Measurements from ENCODE around the gene NOS1AP.
"Not testable (repeated sequence)": the region's sequence is repeated elsewhere in the genome, so short reads cannot be mapped to it uniquely, and the experiment has no call there.

The NOS1AP gene

DNA sequence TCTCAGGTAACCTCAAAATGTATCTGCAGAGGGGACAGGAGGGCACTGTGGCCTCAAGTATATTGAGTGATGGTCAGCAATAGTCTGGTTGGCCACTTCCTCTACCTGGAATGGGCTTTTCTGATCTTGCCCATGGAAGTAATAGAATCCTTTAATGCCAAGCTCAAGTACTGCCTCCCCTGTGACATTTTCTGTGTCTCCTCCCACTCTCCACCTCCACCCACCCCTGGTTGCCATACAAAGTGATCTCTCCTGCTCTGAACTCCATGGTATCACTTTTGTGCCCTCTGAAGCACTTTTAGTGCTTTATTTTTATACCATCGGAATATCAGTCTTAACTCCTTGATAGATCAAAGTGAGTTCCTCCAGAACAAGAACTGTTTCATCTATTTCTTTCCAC is 9.2 kb upstream of the NOS1AP start:
- no peak for DNase-seq

DNA sequence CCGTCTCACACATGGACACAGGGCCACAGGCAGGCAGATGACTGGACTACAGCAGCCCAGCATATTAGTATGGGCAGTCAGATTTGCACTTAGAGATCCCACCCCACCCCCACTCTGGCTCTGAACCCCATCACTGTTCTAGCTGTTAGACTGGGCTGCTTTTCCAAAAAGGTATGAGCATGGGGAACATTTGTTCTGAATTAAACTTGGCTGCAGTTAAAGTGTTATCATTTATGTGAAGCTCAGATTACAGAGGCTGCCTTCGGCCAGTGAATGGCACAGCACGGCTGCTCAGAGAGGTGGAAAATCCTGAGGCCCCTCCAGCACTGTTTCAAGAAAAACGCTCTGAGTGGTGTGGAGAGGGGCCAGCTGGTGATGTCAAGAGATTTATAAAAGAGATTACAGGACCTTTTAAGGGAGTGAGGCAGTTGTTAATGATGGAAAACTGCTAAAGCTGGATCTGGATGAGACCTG is 6.9 kb upstream of the NOS1AP start:
- DNase-seq: no peak

DNA sequence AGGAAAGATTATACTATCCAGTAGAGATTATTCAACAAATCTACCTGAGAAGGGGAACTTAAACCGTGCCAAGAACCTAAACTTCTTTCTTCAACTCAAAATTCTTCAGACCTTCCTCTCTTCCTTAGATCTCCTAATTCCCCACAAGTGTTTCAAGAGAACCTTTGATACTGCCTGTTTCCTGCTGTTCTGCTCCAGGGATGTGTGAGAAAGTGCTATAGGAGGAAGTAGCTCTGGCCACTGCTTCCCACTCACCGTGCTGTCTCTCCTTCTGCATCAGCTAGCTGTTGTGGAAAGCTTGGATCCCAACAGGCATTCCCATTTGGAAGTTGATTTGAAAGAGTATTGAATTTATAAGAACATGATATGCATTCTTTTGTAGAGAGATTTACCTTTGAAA is 4.5 kb upstream of the NOS1AP start:
- no peak for DNase-seq

DNA sequence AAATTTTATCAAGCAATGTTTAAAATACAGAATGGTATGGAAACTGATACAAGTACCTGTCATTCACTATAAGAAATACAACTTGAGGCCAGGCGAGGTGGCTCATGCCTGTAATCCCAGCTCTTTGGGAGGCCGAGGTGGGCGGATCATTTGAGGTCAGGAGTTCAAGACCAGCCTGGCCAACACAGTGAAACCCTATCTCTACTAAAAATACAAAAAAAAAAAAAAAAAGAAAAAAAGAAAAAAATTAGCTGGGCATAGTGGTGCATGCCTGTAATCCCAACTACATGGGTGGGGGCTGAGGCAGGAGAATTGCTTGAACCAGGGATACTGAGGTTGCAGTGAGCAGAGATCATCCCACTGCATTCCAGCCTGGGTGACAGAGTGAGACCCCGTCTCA is 2.7 kb upstream of the NOS1AP start:
- DNase-seq: not testable (repeated sequence)

DNA sequence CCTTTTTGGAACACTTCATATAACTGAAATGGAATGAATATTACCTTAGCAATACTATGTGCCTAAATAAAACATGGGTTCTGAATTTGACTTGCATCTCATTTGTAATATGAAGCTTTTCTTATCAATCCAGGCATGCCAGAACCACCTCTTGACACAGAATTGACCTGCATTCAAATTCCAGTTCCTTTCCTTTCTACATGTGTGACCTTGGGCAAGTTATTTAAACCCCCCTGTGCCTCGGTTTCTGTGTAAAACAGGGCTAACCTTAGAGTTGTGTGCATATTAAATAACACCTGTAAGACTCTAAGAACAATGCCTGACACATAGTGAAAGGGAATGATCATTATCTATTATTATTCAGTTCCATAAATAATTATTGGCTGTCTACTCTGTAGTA is 2.0 kb upstream of the NOS1AP start:
- DNase-seq: no peak

DNA sequence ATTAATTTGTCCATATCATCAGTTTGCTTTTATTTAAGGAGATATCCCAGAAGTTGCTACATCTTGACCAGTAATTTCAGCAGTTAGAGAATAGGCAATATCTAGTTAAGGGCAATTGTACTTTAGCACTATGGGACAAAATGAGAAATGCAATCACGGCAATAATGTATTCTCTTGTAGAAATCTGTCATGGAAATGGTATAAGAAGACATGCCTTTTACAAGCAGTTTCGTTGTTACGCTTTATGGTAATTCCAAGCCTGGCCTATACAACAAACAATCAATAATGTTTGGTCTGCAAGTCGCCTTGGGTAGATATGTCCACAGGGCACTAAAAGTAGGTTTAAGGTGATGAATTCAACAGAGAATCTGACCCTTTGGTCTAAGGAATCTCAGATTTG is 1.2 kb upstream of the NOS1AP start:
- DNase-seq: no peak

DNA sequence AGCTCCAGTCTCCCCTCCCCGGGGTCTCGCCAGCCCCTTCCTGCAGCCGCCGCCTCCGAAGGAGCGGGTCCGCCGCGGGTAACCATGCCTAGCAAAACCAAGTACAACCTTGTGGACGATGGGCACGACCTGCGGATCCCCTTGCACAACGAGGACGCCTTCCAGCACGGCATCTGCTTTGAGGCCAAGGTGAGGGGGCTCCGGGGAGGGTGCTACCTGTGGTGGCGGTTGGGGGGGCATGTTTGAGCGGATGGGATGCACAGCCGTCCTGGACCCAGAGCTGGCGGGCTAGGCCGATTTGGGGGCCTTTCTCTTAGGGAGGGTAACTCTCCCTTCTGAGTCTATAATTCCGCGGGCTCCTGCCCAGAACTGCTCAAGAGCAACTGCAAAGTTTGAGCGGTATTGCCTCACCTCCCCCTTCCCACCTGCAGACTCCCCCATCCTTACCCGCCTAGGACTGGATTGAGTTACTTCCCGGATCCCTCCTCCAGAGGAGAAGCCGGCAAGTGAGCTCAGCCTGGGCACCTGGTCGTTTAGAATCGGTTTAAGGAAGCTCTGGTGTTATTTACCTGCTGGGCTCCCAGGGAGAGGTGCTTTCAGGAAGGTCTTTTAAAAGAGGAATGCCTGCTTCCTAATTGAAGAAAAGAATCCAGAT is 730 bp downstream of the NOS1AP start:
- DNase-seq: no peak

DNA sequence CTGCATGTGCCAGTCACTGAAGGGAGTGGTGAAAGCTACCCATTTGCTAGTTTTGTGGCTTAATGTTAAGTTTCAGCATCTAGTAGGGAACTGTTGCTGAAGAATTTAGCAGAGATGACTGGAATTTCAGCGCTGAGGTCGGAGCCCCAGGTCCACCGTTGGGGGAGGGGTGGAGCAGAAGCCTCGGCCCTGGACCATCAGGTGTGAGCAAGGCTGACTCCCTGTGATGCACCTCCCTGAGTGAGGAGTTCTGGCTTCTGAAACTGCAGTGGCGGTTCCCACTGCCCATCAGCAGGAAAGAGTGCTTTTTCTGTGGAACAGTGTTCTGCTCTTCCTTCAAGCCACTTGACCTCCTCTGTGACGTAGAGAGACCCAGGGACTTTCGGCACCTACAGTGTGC is 1.3 kb downstream of the NOS1AP start:
- DNase-seq: no peak

DNA sequence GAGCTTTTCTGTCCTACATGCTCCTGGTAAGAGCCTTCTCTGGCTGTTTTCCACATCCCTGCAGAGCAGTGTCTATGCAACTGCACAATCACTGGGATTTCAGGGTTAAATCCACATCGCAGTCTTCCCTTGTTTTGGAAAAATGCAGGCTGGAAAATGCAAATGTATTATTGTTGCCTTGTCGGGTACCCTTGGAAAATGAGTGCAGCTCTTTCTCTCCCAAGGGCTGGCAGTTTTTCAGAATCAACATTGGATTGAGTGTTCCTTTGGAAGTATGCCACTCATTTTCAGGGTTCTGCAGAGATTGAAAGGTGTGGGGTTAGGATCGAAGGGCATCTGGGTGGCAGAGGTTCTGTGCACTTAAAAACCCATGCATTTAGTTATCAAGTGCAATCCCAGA is 3.2 kb downstream of the NOS1AP start:
- no peak for DNase-seq

DNA sequence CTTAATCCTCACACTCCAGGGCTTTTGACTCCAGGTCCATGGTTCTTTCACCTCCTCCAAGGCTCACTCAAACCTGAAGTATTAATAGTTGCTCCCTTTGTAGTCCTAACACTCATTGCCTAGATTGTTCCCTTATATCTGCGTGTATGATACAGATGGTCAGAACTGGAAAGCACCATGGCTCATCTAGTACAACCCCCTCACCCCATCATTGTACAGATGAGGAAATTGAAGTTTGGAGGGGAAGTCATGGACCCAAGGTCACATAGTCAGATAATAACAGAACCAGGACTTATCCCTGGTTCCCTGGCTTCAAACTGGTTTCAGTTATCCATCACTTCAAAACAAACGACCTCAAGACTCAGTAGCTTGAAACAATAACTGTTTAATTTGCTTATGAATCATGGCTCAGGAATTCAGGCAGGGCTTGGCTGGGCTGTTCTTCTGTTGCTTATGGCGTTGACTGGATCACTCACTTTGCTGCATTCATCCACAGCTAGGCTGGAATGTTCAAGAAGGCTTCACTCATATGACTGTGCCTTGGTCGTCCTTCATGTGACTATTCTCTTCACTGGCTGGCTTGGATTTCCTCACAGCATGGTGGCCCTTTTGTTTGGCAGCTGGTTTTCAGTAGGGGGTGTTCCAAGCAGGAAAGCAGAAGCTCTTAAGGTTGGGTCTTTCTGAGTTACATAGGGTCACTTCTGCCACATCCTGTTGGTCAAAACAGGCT is 5.0 kb downstream of the NOS1AP start:
- no peak for DNase-seq

DNA sequence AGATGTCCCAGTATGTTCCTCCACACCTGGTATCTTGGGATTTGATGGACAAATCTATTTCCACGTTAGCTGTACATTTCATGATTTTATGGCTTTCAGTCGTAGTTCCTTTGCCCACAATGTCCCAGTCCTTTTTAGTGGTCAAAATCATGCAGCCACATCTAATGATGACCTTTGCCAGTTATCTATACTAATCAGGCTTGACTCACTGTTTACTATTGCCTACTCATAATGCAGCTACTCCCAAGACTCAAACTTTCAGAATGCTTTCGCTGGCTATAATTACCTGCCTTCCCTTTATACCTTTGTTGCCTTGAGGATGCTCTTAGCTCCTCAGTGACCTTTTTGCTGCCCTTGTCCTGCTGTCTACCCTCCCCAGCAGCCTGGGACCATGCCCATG is 6.4 kb downstream of the NOS1AP start:
- no peak for DNase-seq

DNA sequence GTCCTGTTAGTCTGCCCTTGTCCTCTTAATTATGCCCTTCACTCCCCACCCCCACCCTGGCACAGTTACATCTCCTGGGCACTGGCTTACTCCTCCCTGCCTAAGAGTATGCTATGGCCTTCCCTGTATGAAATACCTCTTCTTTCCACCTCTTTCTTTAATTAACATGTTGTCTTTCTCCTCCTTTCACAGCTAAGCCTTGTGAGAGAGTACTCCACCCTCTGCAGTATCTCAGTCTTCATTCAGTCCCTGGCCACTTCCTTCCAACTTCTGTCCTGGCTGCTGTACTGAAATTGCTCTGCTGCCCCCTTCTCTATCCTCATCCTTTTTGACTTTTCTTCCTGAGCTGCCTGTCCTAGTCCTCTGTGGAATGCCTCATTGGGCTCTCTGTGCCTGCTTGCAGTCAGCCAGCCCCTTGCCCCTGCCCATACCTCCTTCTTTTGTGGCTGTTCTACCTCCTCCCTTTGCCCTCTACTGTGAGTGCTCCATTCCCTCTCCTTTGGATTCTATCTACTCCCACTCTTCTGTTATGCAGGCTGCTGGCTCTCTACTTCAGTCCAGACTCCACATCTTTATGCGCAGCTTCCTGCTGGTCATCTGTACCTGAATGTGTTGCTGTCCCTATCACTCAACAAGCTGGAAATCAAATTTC is 8.3 kb downstream of the NOS1AP start:
- DNase-seq: no peak

DNA sequence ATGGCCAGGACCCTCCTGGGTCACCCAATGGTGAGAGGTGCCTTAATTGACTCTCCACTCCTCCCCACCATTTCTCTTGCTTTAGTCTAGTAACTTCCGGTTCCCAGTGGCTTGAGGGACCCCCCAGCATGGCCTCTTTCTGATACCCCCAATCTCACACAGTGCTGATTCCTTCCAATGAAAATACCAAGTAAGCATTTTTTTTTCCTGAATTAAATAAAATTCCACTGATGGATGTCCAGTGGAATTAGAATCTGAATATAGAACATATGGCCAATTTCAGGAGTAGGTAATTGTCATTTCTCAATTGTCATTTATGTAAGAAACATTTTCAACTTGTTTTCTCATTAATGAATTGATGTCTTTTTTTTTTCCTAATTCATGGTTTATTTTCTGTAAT is 9.5 kb downstream of the NOS1AP start:
- DNase-seq: no peak

DNA sequence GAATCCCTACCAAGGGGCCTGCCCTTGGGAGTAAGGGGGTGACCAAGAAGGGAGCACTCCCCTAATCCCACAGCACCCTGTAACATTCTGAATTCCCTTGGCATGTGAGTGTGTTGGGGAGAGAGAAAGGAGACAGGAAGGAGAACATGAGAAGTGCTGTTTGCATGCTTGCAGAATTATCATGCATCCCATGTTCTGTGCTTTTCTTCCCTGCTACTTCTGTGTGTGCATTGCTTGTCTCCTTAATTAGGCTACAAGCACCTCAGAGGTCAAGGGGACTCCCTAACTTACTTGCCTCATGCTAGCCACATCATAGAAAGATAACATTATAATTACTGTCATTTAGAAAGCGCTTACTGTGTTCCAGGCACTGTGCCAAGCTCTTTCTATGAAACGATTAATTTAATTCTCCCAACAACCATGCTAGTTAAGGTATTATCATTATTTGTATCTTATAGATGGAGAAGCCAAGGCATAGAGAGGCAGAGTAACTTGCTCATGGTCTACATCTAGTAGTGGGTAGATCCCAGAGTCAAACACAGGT is 11.1 kb downstream of the NOS1AP start:
- no peak for DNase-seq

DNA sequence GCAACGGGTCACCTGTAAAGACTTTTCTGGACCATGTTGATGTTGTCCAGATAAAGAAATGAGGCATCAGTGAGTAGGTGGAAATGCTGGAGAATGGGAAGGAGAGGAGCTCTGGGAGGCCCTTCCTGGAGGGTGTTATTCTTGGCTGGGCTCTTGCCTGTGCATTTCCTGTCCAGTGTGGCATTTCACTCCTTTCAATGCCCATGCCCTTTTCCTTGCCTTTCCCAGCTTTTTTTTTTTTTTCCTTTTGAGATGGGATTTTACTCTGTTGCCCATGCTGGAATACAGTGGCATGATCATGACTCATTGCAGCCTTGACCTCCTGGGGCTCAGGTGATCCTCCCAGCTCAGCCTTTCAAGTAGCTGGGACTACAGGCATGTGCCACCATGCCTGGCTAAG is 11.8 kb downstream of the NOS1AP start:
- no peak for DNase-seq

DNA sequence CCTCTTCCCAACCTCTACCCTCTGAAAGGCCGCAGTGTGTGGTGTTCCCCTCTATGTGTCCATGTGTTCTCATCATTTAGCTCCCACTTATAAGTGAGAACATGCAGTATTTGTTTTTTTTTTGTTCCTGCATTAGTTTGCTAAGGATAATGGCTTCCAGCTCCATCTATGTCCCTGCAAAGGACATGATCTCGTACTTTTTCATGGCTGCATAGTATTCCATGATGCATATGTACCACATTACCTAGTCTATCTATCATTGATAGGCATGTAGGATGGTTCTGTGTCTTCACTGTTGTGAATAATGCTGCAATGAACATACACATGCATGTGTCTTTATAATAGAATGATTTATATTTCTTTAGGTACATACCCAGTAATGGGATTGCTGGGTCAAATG is 12.6 kb downstream of the NOS1AP start:
- not testable (repeated sequence) for DNase-seq

DNA sequence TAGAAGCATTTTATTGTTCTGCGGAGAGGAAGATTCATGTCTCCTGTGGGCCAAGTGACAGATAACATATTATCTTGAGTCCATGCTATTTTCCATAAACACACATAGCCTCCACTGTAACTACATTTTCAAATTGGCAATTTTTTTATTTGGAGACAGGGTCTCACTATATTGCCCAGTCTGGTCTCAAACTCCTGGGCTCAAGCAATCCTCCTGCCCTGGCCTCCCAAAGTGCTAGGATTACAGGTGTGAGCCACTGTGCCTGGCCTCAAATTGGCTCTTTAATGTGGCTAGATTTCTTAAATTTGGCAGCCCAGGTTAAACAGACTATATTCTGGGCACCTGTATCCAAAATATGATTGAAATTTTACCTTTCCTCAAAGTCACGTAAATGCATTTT is 13.8 kb downstream of the NOS1AP start:
- no peak for DNase-seq

DNA sequence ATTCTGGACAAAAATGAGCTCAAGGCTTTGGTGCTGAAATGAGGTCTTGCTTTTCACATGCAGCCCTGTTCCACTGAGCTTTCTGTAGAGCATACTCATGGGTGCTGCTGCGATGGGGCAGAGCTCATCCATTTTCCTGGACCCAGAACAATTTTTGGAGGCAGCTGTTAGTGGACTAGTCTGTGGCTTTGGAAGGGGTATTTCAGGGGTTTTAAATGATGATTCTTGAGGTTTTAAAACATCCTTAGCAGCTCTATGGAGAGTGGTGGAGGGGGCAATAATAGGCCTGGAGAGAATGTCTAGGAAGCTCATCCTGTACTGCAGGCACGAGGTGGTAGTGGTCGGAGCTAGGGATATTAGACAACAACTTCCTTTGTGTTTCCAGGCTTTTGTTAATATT is 16.5 kb downstream of the NOS1AP start:
- DNase-seq: no peak

DNA sequence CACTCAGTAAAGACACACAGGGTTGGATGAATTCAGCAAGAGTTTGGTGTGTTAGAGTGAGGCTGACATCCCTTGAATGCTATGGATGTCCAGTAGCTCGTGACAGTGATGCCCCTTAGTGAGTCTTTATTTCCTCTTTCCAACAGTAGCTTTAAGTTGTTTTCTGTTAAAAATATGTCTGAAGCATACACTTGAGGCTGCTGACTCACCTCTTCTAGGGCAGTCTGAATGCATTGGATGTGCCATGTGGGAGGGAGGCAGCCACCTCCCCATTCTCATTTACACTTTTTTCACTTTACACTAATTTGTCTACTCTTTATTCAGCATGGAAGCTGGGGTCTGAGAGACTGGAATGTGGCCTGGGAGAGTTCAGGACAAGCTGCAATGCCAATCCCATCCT is 17.6 kb downstream of the NOS1AP start:
- no peak for DNase-seq

DNA sequence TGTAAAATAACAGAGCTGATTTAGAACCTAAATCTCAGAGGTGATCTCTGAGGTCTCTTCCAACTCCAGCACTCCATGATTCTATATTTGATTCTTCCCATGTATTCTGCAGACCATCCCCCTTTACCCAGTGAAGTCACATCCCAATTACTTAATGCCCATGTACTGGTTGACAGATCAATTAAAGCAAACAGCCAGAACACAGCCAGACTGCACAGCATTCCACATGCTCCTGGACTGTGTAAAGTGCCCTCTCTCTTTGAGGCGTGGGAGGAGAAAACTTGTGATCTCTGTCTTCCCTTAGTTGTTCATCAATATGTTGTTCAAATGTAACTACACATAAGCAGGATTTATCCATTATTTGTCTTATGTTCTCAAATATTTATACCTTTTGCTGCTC is 18.1 kb downstream of the NOS1AP start:
- no peak for DNase-seq

DNA sequence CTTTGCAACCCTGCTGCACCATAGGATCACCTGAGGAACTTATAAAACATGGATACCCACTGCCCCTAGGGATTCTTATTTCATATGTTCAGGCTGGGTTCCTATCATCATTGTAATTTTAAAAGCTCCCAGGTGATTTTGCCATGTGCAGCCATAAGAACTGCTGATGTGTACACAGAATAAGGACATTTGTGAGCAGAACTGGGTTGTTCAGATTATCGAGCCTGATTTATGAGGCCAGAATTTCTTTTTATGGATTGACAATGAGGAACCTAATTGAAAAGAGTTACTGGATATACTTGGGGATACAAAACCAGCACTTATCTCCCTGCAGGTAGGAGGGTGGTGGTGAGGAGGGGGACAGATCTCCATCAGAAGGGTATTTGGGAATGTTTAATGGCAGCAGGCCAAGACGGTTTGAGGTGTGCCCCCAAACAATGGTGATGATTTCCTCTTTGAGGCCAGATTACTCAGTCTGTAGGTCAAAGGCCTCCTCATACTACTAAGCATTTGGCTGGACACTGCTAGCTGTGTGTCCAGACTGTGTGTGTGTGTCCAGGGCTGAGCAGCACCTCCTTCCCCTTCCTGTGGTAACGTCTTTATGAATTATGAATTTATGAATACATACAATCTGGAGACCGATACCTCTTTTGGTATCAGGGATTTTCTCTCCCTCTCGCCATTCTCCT is 18.9 kb downstream of the NOS1AP start:
- no peak for DNase-seq

DNA sequence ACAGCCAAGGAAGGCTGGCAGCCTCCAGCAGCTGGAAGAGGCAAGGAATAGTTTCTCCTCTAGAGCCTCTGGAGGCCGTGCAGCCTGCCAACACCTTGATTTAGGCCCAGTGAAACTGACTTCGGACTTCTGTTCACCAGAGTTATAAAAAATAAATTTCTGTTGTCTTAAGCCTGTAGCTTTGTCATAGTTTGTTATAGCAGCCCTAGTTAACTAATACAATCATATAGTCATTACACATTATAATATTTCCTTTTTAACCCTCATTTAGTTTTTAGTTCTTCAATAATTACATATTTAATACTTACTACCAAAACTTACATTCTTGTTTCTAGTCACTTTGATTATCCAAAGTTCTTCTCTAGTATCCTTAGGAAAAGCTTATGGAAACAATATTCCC is 20.3 kb downstream of the NOS1AP start:
- DNase-seq: no peak

DNA sequence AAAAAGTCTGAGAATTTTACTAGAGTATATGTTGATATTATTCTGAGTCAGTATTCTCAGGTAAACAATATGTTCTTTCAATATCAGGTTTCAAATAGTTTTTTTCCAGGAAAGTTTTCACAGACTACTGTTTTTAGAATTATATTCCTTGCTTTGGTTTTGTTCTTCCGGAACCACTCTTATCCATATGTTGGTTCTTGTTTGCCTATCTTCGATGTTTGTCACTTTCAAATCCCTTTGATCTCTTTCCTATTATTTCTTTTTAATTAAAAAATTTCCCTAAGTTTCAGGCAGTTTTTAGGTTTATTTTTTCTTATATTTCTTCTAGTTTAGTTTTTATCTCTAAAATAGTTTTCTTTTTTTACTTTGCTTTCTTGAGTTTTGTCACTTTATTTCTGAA is 20.9 kb downstream of the NOS1AP start:
- DNase-seq: no peak
